ENCODE data around the gene DSPP.

DSPP gene

DNA sequence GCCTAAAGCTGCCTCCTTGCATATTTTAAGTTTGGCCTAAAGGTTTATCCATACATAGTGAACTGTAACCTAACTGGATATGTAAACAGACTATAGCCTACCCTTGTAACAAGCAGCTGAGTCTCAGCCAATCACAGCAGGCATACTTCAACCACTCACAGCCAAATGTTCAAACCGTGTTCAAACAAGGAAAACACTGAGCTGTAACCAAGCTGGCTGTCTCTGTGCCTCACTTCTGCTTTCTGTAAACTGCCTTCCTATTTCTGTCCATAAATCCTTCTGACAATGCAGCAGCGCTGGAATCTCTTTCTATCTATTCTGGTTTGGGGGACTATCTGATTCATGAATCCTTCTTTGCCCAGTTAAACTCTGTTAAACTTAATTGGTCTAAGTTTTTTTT lies 16.4 kb downstream of the DSPP start:
- no peak for DNase-seq (ENCODE audit: low read depth in 2 of 3, low spot score in 1 of 3)

DNA sequence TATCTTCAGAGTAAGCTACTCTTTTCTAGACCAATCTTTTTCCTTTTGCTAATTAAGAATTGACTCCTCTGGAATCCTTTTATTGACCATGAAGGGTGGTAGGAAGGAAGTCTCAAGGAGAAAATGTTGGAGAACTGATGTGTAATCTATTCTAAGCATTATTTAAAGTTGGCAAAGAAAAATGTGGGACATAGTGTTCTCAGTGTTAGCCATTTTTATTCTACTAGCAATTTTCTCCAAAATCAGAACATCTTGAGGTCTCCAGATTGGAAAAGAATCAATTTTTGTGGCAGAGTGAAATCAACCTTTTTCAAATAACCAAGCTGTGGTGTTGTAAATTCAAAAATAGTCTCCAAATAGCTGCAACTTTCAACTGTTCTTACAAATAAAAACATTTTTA lies 23.3 kb downstream of the DSPP start:
- DNase-seq (ENCODE audit: low read depth in 2 of 3, low spot score in 1 of 3): no peak

GRCh38 chr4:87632469-87632868 lies 24.1 kb downstream of the DSPP start:
- DNase-seq (ENCODE audit: low read depth in 2 of 3, low spot score in 1 of 3): no peak

DNA sequence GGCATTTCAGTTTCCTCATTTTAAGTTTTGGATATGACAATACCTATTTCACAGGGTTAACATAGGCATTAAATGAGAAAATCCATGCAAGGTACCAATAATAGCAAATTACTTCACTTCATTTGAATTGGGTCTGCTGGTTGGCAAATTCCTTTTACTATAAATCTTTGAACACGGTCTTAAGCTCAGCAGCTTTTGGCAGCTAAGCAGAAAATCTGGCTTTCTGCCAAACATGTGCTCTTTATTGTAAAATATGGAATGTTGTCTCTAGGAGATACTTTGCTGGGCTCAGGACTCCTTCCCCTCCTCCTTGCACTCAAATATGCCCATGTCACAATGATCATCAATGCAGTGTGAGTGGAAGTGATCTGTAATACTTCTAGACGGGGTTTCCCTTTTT lies 24.9 kb downstream of the DSPP start:
- no peak for DNase-seq (ENCODE audit: low read depth in 2 of 3, low spot score in 1 of 3)

DNA sequence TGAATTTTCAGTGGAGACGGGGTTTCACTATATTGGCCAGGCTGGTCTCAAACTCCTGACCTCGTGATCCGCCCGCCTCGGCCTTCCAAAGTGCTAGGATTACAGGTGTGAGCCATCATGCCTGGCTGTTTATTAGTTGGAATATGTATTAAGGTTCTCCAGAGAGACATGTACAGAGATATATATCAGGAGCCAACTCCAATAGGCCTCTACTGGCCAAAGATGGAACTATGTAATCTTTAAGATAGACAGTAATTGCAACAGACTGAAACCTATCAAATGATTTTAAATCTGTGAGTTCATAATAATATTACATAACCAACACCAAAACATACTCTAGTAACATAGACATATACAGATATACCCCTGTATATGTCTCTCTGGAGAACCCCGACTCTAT lies 36.0 kb downstream of the DSPP start:
- no peak for DNase-seq (ENCODE audit: low read depth in 2 of 3, low spot score in 1 of 3)

- no peak for DNase-seq (ENCODE audit: low read depth in 2 of 3, low spot score in 1 of 3)
These were observed 41.7 kb downstream of the DSPP start, which contains the start of gene DMP1 for GRCh38 chr4:87649980-87650379. Gene DMP1 (plus strand): TSS chr4:87650280. CDS start chr4:87656493, 6,213 bp downstream.

GRCh38 chr4:87650938-87651337 lies 42.6 kb downstream of the DSPP start:
- no peak for DNase-seq (ENCODE audit: low read depth in 2 of 3, low spot score in 1 of 3)

GRCh38 chr4:87651941-87652340 lies 43.6 kb downstream of the DSPP start:
- DNase-seq (ENCODE audit: low read depth in 2 of 3, low spot score in 1 of 3): no peak

DNA sequence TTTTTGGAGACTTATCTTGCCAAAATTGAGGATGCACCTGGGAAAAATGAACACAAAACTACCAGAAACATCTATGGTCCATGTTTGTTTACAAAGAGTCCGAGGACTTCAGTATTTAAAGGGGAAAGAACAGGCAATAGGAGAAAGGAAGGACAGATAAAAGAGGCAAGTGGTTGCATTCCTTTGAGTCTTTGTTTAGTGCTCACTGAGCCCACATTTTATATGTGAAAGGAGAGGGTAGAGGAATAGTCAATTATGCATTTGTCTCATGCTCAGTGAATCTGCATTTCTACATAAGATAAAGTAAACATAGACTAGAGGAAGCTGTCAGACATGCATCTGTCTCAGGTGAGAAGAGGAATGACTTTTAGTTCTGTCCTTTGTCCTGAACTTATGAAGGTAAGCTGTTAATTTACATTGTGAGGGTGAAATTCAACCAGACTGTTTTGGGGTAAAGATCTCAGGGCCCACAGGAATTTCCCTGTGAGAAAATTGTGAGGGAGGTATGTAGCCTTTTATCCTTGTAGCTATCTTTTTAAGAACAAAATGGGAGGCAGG lies 46.2 kb downstream of the DSPP start:
- no peak for DNase-seq (ENCODE audit: low read depth in 2 of 3, low spot score in 1 of 3)

DNA sequence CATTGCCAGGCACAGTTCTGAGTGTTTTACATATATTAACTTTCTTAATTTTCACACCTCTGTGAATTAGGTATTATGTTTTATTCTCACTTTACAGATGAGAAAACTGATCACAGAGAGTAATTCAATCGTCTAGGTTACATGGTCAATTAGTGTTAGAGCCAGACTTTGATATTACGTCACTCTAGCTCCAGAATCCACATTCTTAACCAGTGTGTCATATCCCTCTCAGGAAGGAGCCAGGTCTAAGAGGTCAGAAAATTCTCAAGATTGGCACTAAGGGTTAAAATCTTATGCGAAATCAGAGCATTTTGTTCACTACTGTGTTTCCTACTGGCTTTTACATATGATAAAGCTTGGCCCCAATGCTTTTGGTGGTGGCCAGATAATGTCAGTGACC lies 49.2 kb downstream of the DSPP start:
- DNase-seq (ENCODE audit: low read depth in 2 of 3, low spot score in 1 of 3): no peak

- DNase-seq (ENCODE audit: low read depth in 2 of 3, low spot score in 1 of 3): no peak
These were observed 51.1 kb downstream of the DSPP start for GRCh38 chr4:87659247-87659931.

GRCh38 chr4:87662871-87663270 lies 54.5 kb downstream of the DSPP start:
- DNase-seq (ENCODE audit: low read depth in 2 of 3, low spot score in 1 of 3): no peak
